IMR-90 (cell line): ENCODE results near the gene RAVER2. TPM values are rescaled to one million over a fixed set of nuclear protein-coding genes. Genes with fewer than 3 reads are reported as not detected.

Experiments
- ATAC-seq: fragments of 200-7000 bp; cut with Tn5 transposase; 2 replicates; pipeline ENCODE4 v1.9.1; 2020; ENCODE audit warnings: low read depth, mild to moderate bottlenecking, moderate library complexity
- BruUV-seq: library from RNA; stranded (reverse); fragments of 400-500 nt; replicated peaks from 2 replicates; lab custom pipeline; 2021; lab: Mats Ljungman, UMichigan
- CTCF ChIA-PET: fragments of 300-600 bp; formaldehyde crosslinking; extraction: SDS; loops from one replicate; lab custom pipeline; 2021; ENCODE audit warnings: antibody characterized with exemption; lab: Yijun Ruan, JAX
- POLR2A ChIA-PET: fragments of 300-600 bp; sonication (Branson Sonifier 250); formaldehyde crosslinking; loops from one replicate; lab custom pipeline; 2022; ENCODE audit warnings: antibody characterized with exemption; ENCODE audit not compliant: unreplicated experiment; lab: Charles Lee
- DNase-seq: peaks from one replicate; pipeline ENCODE4 v3.0.0; 2013
- H2AFZ ChIP-seq: replicated peaks from 2 replicates; pipeline ENCODE3; 2013; ENCODE audit warnings: low read length, mild to moderate bottlenecking; ENCODE audit not compliant: poor library complexity
- H2AK5ac ChIP-seq: 2 replicates; pipeline ENCODE4 v1.6.1; 2013; ENCODE audit warnings: low read depth, low read length, inconsistent platforms
- H2AK9ac ChIP-seq: replicated peaks from 2 replicates; pipeline ENCODE3; 2013; ENCODE audit warnings: mild to moderate bottlenecking, low read depth, low read length, moderate library complexity; ENCODE audit not compliant: poor library complexity
- H2BK120ac ChIP-seq: 2 replicates; pipeline ENCODE4 v1.6.1; 2013; ENCODE audit warnings: low read depth, low read length, inconsistent platforms
- H2BK15ac ChIP-seq: 3 replicates; pipeline ENCODE4 v1.6.1; 2013; ENCODE audit warnings: low read depth, low read length, inconsistent platforms
- H2BK20ac ChIP-seq: 2 replicates; pipeline ENCODE4 v1.6.1; 2013; ENCODE audit warnings: low read depth, mild to moderate bottlenecking, inconsistent platforms, low read length, moderate library complexity
- H2BK5ac ChIP-seq: 2 replicates; pipeline ENCODE4 v1.6.1; 2013; ENCODE audit warnings: mild to moderate bottlenecking, low read depth, low read length, inconsistent platforms; ENCODE audit not compliant: poor library complexity, severe bottlenecking
- H3K14ac ChIP-seq: replicated peaks from 2 replicates; pipeline ENCODE4 v1.6.1; 2013; ENCODE audit warnings: low read depth, low read length, inconsistent platforms
- H3K18ac ChIP-seq: 2 replicates; pipeline ENCODE4 v1.6.1; 2013; ENCODE audit warnings: low read depth, low read length, control low read depth
- H3K23ac ChIP-seq: 2 replicates; pipeline ENCODE4 v1.6.1; 2013; ENCODE audit warnings: low read depth, low read length, inconsistent platforms
- H3K27ac ChIP-seq: 2 replicates; pipeline ENCODE4 v1.5.1; 2013; ENCODE audit warnings: mild to moderate bottlenecking, control low read depth, low read length; ENCODE audit not compliant: insufficient read depth
- H3K27me3 ChIP-seq: 2 replicates; pipeline ENCODE4 v1.6.1; 2013; ENCODE audit warnings: low read length; ENCODE audit not compliant: control insufficient read depth, insufficient read depth
- H3K36me3 ChIP-seq: 2 replicates; pipeline ENCODE4 v1.6.1; 2013; ENCODE audit warnings: low read length, mixed read lengths; ENCODE audit not compliant: control insufficient read depth, insufficient read depth
- H3K4ac ChIP-seq: 2 replicates; pipeline ENCODE4 v1.6.1; 2013; ENCODE audit warnings: low read depth, low read length, inconsistent platforms
- H3K4me1 ChIP-seq: 2 replicates; pipeline ENCODE4 v1.6.1; 2013; ENCODE audit warnings: low read length, mixed read lengths; ENCODE audit not compliant: control insufficient read depth, insufficient read depth
- H3K4me2 ChIP-seq: 2 replicates; pipeline ENCODE4 v1.6.1; 2013; ENCODE audit warnings: low read depth, mild to moderate bottlenecking, control low read depth, low read length, moderate library complexity
- H3K4me3 ChIP-seq: 2 replicates; pipeline ENCODE4 v1.5.1; 2013; ENCODE audit warnings: low read depth, mild to moderate bottlenecking, control low read depth, low read length, moderate library complexity; ENCODE audit not compliant: insufficient read depth
- H3K56ac ChIP-seq: 2 replicates; pipeline ENCODE4 v1.6.1; 2013; ENCODE audit warnings: low read length, inconsistent platforms; ENCODE audit not compliant: insufficient read depth; ENCODE audit errors: extremely low read depth
- H3K79me1 ChIP-seq, 2 experiments: 2 replicates each; pipeline ENCODE4 v1.6.1; 2013; ENCODE audit warnings: low read length in 2 of 2, inconsistent platforms in 1 of 2, low read depth in 1 of 2
- H3K9ac ChIP-seq: 2 replicates; pipeline ENCODE4 v1.6.1; 2013; ENCODE audit warnings: low read depth, low read length, control low read depth
- H3K9me1 ChIP-seq: 2 replicates; pipeline ENCODE4 v1.6.1; 2013; ENCODE audit warnings: low read length, inconsistent platforms; ENCODE audit not compliant: insufficient read depth
- H3K9me3 ChIP-seq: 2 replicates; pipeline ENCODE4 v1.6.1; 2013; ENCODE audit warnings: low read length; ENCODE audit not compliant: control insufficient read depth, insufficient read depth
- H4K20me1 ChIP-seq: 2 replicates; pipeline ENCODE4 v1.6.1; 2013; ENCODE audit warnings: low read length, inconsistent platforms; ENCODE audit not compliant: insufficient read depth
- H4K5ac ChIP-seq: 2 replicates; pipeline ENCODE4 v1.6.1; 2013; ENCODE audit warnings: mild to moderate bottlenecking, low read depth, low read length, control low read depth
- H4K8ac ChIP-seq, 2 experiments: 2 replicates each; pipeline ENCODE4 v1.6.1; 2013; ENCODE audit warnings: low read depth in 2 of 2, low read length in 2 of 2, control low read depth in 1 of 2, inconsistent platforms in 1 of 2
- H4K91ac ChIP-seq: 2 replicates; pipeline ENCODE4 v1.6.1; 2013; ENCODE audit warnings: low read depth, low read length, inconsistent platforms; ENCODE audit not compliant: insufficient read depth
- BHLHE40 ChIP-seq: fragments of 150-350 bp; IDR thresholded peaks from 2 replicates; pipeline ENCODE4 v1.6.1; 2016; ENCODE audit warnings: mild to moderate bottlenecking, low read depth, low read length
- CEBPB ChIP-seq: IDR thresholded peaks from 2 replicates; pipeline ENCODE4 v1.6.1; 2012; ENCODE audit warnings: low read depth, low read length, improper control_type of control experiment
- CHD1 ChIP-seq: IDR thresholded peaks from 2 replicates; pipeline ENCODE4 v1.6.1; 2012; ENCODE audit warnings: low read depth, low read length, improper control_type of control experiment
- MAFK ChIP-seq: IDR thresholded peaks from 2 replicates; pipeline ENCODE4 v1.6.1; 2012; ENCODE audit warnings: low read depth, low read length, improper control_type of control experiment
- SMC3 ChIP-seq: fragments of 150-350 bp; IDR thresholded peaks from 2 replicates; pipeline ENCODE4 v1.6.1; 2016; ENCODE audit warnings: low read depth, mild to moderate bottlenecking, antibody characterized with exemption, low read length, moderate library complexity
- WGBS, 2 experiments: methylation state at CpG; one replicate each; pipeline versions ENCODE4 v1.1.5 to v1.1.7; 2013; ENCODE audit warnings: missing lambda C conversion rate in 2 of 2; ENCODE audit not compliant: insufficient read length in 1 of 2; ENCODE audit errors: extremely low coverage in 2 of 2; 5-methylcytosine and 5-hydroxymethylcytosine counted together
- dilution Hi-C: fragments of 300-500 bp; cut with HindIII; formaldehyde crosslinking; loops from one replicate; pipeline ENCODE4 v1.14.3; 2018; ENCODE audit warnings: low sequenced_read_pairs; ENCODE audit not compliant: unreplicated experiment
- in situ Hi-C: fragments of 300-500 bp; cut with MboI; formaldehyde crosslinking; loops from 3 replicates; pipeline ENCODE4 v1.14.3; 2019; ENCODE audit warnings: low sequenced_read_pairs, inconsistent platforms, mixed read lengths
- intact Hi-C: fragments of 100-400 bp; cut with micrococcal nuclease; formaldehyde crosslinking; loops from 2 replicates; pipeline ENCODE4 v1.10.0; 2022
- polyA plus RNA-seq, 3 experiments: library from polyadenylated mRNA; depleted of rRNA; stranded (reverse); fragments of >200 nt; gene quantifications; 2 replicates each; pipeline ENCODE4 v1.2.3, GENCODE V29; 2012; ENCODE audit warnings: low replicate concordance in 1 of 3
- total RNA-seq: library from RNA; depleted of rRNA; stranded (reverse); fragments of >200 nt; gene quantifications from 2 replicates; pipeline ENCODE4 v1.2.3, GENCODE V29; 2012

RAVER2 gene
- total and polyA plus RNA-seq, 2 of the 4 experiments (the other 2 are of a cell fraction): 3.7 to 6.1 TPM

DNA sequence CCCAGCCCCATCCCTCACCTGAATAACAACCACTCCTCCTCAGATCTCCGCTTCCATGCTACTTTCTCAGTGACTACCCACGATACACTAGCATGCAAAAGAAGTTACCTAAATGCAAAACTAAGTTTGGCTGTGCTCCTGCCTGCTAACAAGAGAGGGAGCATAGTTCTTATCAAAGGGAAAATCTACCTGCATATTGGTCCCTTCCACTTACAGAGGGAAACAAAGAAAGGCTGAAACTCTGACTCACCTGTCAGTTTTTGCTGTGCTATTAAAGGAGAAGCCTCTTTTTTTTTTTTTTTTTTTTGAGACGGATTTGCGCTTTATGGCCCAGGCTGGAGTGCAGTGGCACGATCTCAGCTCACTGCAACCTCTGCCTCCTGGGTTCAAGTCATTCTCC, 43.8 kb upstream of the RAVER2 start:
- TF ChIP-seq MAFK (no peak), CEBPB (no peak), CHD1 (no peak), BHLHE40 (no peak), SMC3 (no peak)
- BruUV-seq: no TSS peak

More for the DNA sequence above, 43.8 kb upstream of the RAVER2 start:
- Histone ChIP-seq H4K20me1 (no peaks in the 10 kb centered on the region), H3K23ac (no peak overlapping the region), H3K4me3 (no peak overlapping the region), H3K56ac (no peak overlapping the region), H3K27ac (no peak overlapping the region), H3K18ac (no peak overlapping the region), H3K9me3 (no peaks in the 10 kb centered on the region), H4K5ac (no peak overlapping the region), H3K14ac (no peak overlapping the region), H4K8ac (no peak overlapping the region), H3K4me2 (no peak overlapping the region), H2AK5ac (no peak overlapping the region), H2BK5ac (no peak overlapping the region), H3K79me1 (no peaks in the 10 kb centered on the region), H3K4me1 (no peaks in the 10 kb centered on the region; the same call in 1 of the 2 replicates), H3K9ac (no peak overlapping the region), H4K91ac (no peak overlapping the region), H2AFZ (no peak overlapping the region), H3K36me3 (no peaks in the 10 kb centered on the region), H2BK20ac (no peak overlapping the region), H2BK120ac (no peak overlapping the region), H2AK9ac (no peak overlapping the region), H2BK15ac (no peak overlapping the region), H3K27me3 (no peaks in the 10 kb centered on the region; the same call in 1 of the 2 replicates), H3K4ac (no peak overlapping the region), H3K9me1 (no peaks in the 10 kb centered on the region)
- no peak for ATAC-seq
- whole genome bisulfite sequencing, 2 experiments: no CpG with 5 or more reads among the region's 5 CpGs
- POLR2A ChIA-PET: no interaction called here
- CTCF ChIA-PET: interaction anchor here (0.7 kb wide), 2 partner anchors 96 to 1616 kb away, joined by 3 to 6 read pairs; no protein-coding TSS in a partner anchor
- in situ Hi-C loops (no loop called here), intact Hi-C loops (no loop called here), dilution Hi-C loops (no loop called here)
- no peak for DNase-seq
